CD1c-positive myeloid dendritic cell (primary cell): Measurements from ENCODE around the gene CHRNA1.

ENCODE experiments used
- DNase-seq: peaks from one replicate; pipeline ENCODE4 v3.0.0-alpha.2; 2016; ENCODE audit errors: extremely low spot score

The CHRNA1 gene

GRCh38 chr2:174781996-174782395 lies 17.7 kb upstream of the CHRNA1 start:
- DNase-seq: no peak

GRCh38 chr2:174781298-174781697 lies 17.0 kb upstream of the CHRNA1 start:
- no peak for DNase-seq

GRCh38 chr2:174780856-174781255 lies 16.6 kb upstream of the CHRNA1 start:
- DNase-seq: no peak

GRCh38 chr2:174780191-174780840 lies 16.0 kb upstream of the CHRNA1 start:
- no peak for DNase-seq

GRCh38 chr2:174779361-174779928 lies 15.2 kb upstream of the CHRNA1 start:
- DNase-seq: no peak

- DNase-seq: peak; percentile 81
These were observed 14.1 kb upstream of the CHRNA1 start for GRCh38 chr2:174778085-174778981.

GRCh38 chr2:174777347-174778084 lies 13.2 kb upstream of the CHRNA1 start:
- no peak for DNase-seq

GRCh38 chr2:174776675-174777074 lies 12.4 kb upstream of the CHRNA1 start:
- no peak for DNase-seq

GRCh38 chr2:174776223-174776622 lies 12.0 kb upstream of the CHRNA1 start:
- no peak for DNase-seq

- peak; percentile 32 for DNase-seq
These were observed 11.3 kb upstream of the CHRNA1 start for GRCh38 chr2:174775571-174775980.

- no peak for DNase-seq
These were observed 10.6 kb upstream of the CHRNA1 start for GRCh38 chr2:174774886-174775285.

GRCh38 chr2:174773215-174773614 lies 8.9 kb upstream of the CHRNA1 start:
- DNase-seq: no peak

- DNase-seq: no peak
These were observed 8.2 kb upstream of the CHRNA1 start for GRCh38 chr2:174772472-174772801.

- peak; percentile 59 for DNase-seq
These were observed 7.6 kb upstream of the CHRNA1 start for GRCh38 chr2:174771631-174772471.

- DNase-seq: no peak
These were observed 6.9 kb upstream of the CHRNA1 start for GRCh38 chr2:174771136-174771535.

GRCh38 chr2:174768557-174768956 lies 4.3 kb upstream of the CHRNA1 start:
- DNase-seq: no peak

- no peak for DNase-seq
These were observed 2.0 kb upstream of the CHRNA1 start for GRCh38 chr2:174766271-174766670.

- DNase-seq: no peak
These were observed 1.3 kb upstream of the CHRNA1 start for GRCh38 chr2:174765576-174765975.

GRCh38 chr2:174763780-174764179 lies 492 bp downstream of the CHRNA1 start:
- DNase-seq: no peak

GRCh38 chr2:174762464-174762863 lies 1.8 kb downstream of the CHRNA1 start:
- no peak for DNase-seq

GRCh38 chr2:174761837-174762236 lies 2.4 kb downstream of the CHRNA1 start:
- DNase-seq: no peak
